ENCODE results near the gene GOLGA1. TPM values are rescaled to one million over a fixed set of nuclear protein-coding genes. Genes with fewer than 3 reads are reported as not detected.

The GOLGA1 gene
- total RNA-seq, 2 experiments from 2014 or later: 13.5 to 19.0 TPM

DNA sequence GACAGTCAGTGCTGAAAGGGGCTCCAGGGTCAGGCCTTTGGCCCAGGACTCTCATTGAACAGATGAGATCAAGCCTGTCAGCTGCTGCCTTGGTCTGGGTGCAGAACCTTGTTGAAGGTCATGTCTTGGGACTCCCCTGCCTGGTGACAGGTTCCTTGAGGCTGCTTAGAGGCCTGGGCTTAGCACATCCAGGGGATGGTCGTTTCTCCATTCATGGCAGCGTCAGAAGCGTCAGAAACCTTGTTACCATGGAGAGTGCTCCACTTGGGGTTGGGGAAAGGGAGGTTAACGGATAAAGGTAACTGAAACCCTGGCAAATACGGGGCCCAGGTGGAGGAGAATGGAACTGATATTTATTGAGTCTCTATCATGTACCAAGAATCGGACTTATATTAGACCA lies 70.2 kb downstream of the GOLGA1 start:
- no peak for ATAC-seq
- peak overlapping the region; percentile 99 for H3K27ac Mint-ChIP-seq

DNA sequence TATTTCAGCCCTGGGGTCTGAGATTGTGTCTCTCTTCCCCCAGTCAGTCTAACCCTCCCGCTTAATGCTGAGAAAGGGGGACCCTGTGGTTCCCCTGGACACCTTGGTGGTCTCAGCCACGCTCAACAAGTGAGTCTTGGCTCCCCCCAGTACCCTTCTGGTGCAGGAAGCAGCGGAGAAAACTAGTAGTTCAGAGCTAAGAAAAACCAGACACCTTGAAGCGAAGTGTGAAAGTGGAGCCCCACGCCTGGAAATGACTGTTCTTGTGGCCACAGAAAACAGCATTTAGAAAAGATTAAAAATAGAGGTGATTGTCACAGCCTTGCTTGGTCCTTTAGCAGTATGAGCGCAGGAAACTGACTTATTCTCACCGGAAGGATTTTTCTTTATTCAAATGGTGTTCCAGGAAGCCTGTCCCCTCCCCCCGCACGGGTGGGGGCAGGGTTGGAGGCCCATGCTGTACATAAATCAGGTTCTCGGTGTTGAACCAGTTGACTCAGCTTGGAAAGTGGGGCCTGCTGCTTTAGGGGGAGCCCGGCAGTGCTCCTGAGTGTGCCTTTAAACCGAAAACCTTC lies 70.8 kb downstream of the GOLGA1 start:
- no peaks in the 10 kb centered on the region for H3K27me3 Mint-ChIP-seq
- peak; percentile 93 for DNase-seq
- H3K36me3 Mint-ChIP-seq: peaks cover 44% of the 10 kb centered on the region
- H3K4me1 Mint-ChIP-seq: peaks cover 56% of the 10 kb centered on the region
- peak overlapping the region; percentile 99 for H3K27ac Mint-ChIP-seq
- CTCF ChIA-PET: interaction anchor here (1.4 to 3.7 kb wide), 4 partner anchors 9 to 98 kb away, joined by 4 to 22 read pairs (median 12); partner anchors contain the start of genes ARPC5L, RPL35 and WDR38
- peak overlapping the region; percentile 92 for H3K4me3 Mint-ChIP-seq
- peak; percentile 59 for ATAC-seq
- H3K9me3 Mint-ChIP-seq (ENCODE audit: low read depth): no peaks in the 10 kb centered on the region

More for the DNA sequence above, 70.2 kb downstream of the GOLGA1 start:
- no peaks in the 10 kb centered on the region for H3K9me3 Mint-ChIP-seq (ENCODE audit: low read depth)
- CTCF ChIA-PET: interaction anchor here (1.4 to 3.7 kb wide), 4 partner anchors 10 to 99 kb away, joined by 4 to 22 read pairs (median 12); partner anchors contain the start of genes ARPC5L, RPL35 and WDR38
- no peak for DNase-seq
- H3K4me3 Mint-ChIP-seq: peak overlapping the region; percentile 92
- no peaks in the 10 kb centered on the region for H3K27me3 Mint-ChIP-seq
- H3K36me3 Mint-ChIP-seq: peaks cover 50% of the 10 kb centered on the region
- H3K4me1 Mint-ChIP-seq: peaks cover 61% of the 10 kb centered on the region

DNA sequence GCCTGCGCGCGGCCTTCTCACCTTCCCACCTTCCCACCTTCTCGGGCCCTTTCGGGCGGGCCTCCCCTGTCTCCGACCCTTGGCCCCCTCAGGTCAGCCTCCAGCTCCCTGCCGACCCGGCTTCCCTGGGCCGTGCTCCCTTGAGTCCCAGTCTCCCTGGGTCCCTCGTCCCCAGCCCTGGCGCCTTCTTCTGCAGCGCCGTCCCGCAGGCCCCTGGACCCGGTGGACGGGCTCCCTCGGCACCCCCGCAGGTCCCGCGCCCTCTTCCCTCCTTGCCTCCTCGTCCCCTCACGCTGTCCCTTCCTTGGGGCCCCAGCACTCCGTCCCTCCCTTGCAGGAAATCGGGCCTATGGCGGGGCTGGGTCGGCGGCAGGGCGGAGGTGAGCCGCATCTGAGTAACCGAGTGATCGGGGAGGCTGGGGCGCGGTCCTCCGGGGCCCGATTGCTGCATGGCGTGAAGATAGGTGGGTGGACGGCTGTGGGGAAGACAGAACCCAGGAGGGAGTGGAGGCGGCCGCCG lies 71.4 kb downstream of the GOLGA1 start:
- no peaks in the 10 kb centered on the region for H3K9me3 Mint-ChIP-seq (ENCODE audit: low read depth)
- DNase-seq (peak; percentile 68), ATAC-seq (peak; percentile 13)
- peak overlapping the region; percentile 92 for H3K4me3 Mint-ChIP-seq
- CTCF ChIA-PET: interaction anchor here (1.1 to 3.7 kb wide), 4 partner anchors 8 to 98 kb away, joined by 4 to 22 read pairs (median 10); partner anchors contain the start of genes ARPC5L, RPL35 and WDR38
- H3K27ac Mint-ChIP-seq: peak overlapping the region; percentile 99
- H3K27me3 Mint-ChIP-seq: no peaks in the 10 kb centered on the region
- H3K36me3 Mint-ChIP-seq: peaks cover 38% of the 10 kb centered on the region
- H3K4me1 Mint-ChIP-seq: peaks cover 51% of the 10 kb centered on the region

DNA sequence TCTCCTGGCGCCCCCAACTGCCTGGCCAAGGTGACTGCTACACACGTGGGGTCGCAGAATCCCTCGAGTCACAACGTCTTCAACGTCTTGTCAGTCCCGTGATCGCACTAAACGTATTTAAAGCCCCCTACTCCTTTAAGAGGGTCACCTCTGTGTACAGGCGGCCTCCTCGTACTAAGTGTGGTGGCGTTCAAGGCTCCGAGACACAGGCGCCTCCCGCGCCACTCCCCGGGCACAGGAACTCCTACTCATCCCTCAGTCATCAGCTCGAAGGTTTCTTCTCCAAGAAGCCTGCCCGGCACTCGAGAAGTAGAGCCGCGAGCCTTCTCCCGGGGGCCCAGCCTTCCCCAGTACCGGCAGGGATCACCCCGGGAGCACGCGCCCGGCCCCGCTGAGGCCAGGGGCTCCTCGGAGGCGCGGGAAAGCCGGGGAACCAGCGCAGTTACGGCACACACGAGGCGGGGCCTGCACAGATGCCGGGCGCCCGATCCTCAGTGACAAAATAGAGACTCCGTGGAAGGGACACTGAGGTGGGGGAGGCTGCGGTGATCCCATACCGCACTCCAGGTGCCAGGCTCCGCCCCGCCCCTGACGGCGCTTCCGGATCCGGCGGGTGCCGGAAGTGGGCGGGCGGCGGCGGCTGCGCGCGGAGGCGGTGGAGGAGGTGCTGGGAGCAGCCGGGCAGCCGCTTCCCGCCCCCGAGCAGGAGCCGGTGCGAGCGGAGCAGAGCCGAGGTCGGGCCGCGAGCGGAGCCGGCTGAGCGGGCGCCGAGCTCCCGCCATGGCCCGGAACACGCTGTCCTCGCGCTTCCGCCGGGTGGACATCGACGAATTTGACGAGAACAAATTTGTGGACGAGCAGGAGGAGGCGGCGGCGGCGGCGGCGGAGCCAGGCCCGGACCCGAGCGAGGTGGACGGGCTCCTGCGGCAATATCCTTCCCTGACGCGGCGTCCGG lies 72.1 kb downstream of the GOLGA1 start:
- Mint-ChIP-seq H3K27ac (peak overlapping the region; percentile 99), H3K36me3 (peaks cover 35% of the 10 kb centered on the region), H3K4me1 (peaks cover 48% of the 10 kb centered on the region), H3K9me3 (ENCODE audit: low read depth) (no peaks in the 10 kb centered on the region), H3K27me3 (no peaks in the 10 kb centered on the region), H3K4me3 (peak overlapping the region; percentile 92)
- peak; percentile 93 for DNase-seq
- CTCF ChIA-PET: interaction anchor here (1.1 to 3.7 kb wide), 3 partner anchors 8 to 94 kb away, joined by 4 to 22 read pairs (median 17); partner anchors contain the start of genes ARPC5L, RPL35 and WDR38
- ATAC-seq: peak; percentile 78

DNA sequence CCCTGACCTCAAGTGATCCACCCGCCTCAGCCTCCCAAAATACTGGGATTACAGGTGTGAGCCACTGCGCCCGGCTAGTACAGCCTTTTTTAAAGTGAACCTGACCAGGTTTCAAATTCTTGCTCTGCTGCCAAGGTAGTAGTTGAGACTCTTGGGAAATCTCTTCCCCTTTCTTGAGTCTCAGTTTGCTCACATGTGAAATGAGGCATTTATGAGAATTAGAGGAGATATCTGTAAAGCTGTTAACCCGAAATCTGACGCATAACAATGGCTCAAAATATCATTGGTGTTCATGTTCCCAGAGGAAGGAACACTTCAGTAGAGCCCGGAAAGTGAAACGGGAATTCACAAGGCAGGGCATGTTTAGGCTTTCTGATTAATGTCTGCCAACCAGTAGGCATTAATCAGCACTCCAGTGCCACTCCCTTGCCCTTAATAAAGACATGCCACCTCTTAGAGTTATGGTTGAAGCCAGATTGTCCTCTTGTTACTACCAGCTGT lies 77.5 kb downstream of the GOLGA1 start:
- peaks cover 29% of the 10 kb centered on the region for H3K36me3 Mint-ChIP-seq
- DNase-seq (no peak), ATAC-seq (no peak)
- H3K4me3 Mint-ChIP-seq: peak overlapping the region; percentile 45
- no peaks in the 10 kb centered on the region for H3K9me3 Mint-ChIP-seq (ENCODE audit: low read depth)
- H3K27me3 Mint-ChIP-seq: no peaks in the 10 kb centered on the region
- CTCF ChIA-PET: interaction anchor here (1.1 to 3.0 kb wide), 4 partner anchors 11 to 91 kb away, joined by 3 to 31 read pairs (median 8); partner anchors contain the start of genes GOLGA1 and WDR38
- peak overlapping the region; percentile 24 for H3K27ac Mint-ChIP-seq
- H3K4me1 Mint-ChIP-seq: peaks cover 42% of the 10 kb centered on the region

DNA sequence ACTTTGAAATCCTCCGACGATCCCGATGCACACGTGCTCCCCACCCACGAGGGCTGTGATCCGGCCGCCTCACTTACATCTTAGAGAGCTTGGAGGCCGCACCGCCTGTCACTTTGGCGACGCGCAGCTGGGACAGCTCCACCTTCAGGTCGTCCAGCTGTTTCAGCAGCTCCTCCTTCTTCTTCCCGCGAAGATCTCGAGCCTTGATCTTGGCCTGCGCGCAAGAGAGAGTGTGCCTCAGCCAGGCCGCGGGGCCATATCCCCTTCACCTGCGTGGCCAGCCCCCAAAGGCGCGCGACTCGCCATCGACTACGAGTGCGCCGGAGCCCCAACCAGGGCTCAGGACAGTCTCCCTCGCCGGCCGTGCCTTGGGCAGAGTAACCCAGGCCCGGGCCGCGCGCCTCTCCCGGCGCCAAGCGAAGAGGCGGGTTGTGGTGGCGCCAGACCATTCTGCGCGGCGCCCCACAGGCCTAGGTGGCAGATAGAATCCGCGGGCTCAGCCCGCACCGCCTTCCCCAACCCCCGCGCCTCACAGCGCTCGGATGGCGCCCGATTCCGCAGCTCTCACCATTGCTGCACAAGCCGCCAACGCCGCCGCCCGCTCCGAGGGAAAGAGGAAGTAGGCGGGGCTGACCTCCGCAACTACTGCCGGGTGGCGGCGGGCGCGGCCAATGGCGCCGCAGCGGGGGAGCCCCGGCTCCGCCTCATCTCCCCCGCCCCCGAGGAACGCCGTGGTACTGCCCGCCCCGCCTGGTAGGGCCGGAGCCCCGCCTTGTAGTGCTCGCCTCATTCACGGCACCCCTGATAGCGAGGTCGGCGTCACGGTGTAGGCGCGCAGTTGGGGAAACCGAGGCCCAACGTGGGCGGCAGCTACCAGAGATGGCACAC lies 79.3 kb downstream of the GOLGA1 start, which contains the start of the genes ARPC5L and RPL35:
TSS of gene ARPC5L (plus strand) at position 789 of the 888 bp plus-strand sequence. CDS start 7,161 bp downstream, outside the sequence.
TSS of gene RPL35 (minus strand) at position 616 of the 888 bp plus-strand sequence. CDS start at position 571, 45 bp downstream.
- Mint-ChIP-seq H3K27ac (peak within 1 kb of the TSS; percentile 91), H3K9me3 (ENCODE audit: low read depth) (no peaks in the 10 kb centered on the region), H3K4me1 (peaks cover 41% of the 10 kb centered on the region), H3K36me3 (peaks cover 42% of the 10 kb centered on the region), H3K4me3 (peak within 1 kb of the TSS; percentile 81), H3K27me3 (no peaks in the 10 kb centered on the region)
- CTCF ChIA-PET: interaction anchor here (0.6 to 3.3 kb wide), 13 partner anchors 9 to 375 kb away, joined by 3 to 32 read pairs (median 6); partner anchors contain the start of genes GOLGA1, NR6A1, OLFML2A and WDR38
- ATAC-seq: peak; percentile 97
- DNase-seq: peak; percentile 97

DNA sequence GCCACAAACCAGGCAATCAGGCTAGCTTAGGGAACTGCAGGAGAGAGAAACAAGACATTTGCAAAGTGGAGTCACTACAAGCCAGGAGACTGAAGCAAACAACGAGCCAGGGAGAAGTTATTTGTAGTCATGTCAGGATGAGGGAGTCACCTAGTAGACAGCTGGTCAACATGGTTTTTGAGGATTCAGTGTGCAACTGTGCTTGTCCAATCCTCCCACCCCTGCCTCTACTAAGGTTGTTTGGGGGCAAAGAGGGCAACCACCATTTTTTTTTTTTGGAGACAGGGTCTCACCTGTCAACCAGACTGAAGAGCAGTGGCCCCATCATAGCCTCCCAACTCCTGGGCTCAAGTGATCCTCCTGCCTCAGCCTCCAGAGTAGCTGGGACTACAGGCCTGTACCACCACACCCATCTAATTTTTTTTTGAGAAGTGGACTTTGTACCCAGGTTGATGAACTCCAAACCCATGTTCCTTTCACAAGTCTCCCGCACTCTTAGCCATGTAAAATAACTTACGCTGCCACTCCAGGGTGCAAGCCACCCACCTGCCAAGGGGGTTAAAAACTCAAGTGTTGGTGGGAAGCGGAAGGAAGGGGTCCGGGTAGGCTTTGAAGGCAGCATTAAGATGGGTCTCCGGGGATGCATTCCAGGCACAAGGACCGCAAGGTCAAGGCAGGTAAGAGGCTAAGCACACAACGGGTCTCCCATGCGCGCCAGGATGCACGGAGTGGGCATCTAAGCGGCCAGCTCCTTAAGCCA lies 80.1 kb downstream of the GOLGA1 start:
- peak overlapping the region; percentile 81 for H3K4me3 Mint-ChIP-seq
- peaks cover 42% of the 10 kb centered on the region for H3K36me3 Mint-ChIP-seq
- no peaks in the 10 kb centered on the region for H3K9me3 Mint-ChIP-seq (ENCODE audit: low read depth)
- H3K27me3 Mint-ChIP-seq: no peaks in the 10 kb centered on the region
- CTCF ChIA-PET: interaction anchor here (0.6 to 3.3 kb wide), 8 partner anchors 8 to 281 kb away, joined by 3 to 32 read pairs (median 8); partner anchors contain the start of genes NR6A1, OLFML2A and WDR38
- ATAC-seq (no peak), DNase-seq (no peak)
- H3K27ac Mint-ChIP-seq: peak overlapping the region; percentile 85
- H3K4me1 Mint-ChIP-seq: peaks cover 41% of the 10 kb centered on the region

DNA sequence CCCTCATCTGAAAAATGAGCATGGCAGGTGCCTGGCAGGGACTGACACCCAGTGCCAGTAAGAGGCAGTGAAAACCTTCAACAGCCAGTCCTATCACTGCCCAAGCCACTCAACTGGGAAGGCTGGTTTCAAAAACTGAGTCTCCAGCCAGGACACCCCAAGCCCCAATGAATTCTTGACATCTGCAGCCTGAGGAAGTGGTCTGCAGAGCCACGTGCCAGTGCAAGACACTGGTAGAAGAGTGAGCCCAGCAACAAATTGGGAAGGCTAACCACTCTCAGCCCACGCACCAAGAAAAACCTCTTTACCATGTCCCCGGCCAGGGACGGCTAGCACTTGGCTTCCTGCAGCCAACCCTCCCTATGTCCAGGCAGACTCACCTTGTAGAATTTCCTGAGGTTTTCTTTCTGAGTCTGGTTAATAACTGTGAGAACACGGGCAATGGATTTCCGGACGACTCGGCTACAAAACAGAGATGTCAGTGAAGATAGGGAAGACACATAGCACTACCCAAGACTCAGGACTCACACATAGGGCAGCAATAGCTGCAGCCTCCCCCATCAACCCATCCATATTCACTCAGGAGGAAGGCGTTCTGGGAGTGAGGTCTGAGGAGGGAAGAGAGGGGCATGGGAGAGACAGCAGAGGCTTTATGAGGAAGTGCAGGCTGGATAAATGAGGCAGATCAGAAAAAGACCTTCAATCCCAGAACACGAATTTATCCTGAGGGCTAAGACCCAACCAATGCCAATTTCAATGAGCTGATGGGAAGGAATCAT lies 80.9 kb downstream of the GOLGA1 start:
- Mint-ChIP-seq H3K9me3 (ENCODE audit: low read depth) (no peaks in the 10 kb centered on the region), H3K4me3 (peak overlapping the region; percentile 81), H3K27me3 (no peaks in the 10 kb centered on the region), H3K27ac (peak overlapping the region; percentile 85), H3K4me1 (peaks cover 41% of the 10 kb centered on the region), H3K36me3 (peaks cover 42% of the 10 kb centered on the region)
- CTCF ChIA-PET: interaction anchor here (1.4 to 3.3 kb wide), 6 partner anchors 7 to 89 kb away, joined by 3 to 32 read pairs (median 13); partner anchors contain the start of genes NR6A1, OLFML2A and WDR38
- DNase-seq: no peak
- ATAC-seq: no peak

DNA sequence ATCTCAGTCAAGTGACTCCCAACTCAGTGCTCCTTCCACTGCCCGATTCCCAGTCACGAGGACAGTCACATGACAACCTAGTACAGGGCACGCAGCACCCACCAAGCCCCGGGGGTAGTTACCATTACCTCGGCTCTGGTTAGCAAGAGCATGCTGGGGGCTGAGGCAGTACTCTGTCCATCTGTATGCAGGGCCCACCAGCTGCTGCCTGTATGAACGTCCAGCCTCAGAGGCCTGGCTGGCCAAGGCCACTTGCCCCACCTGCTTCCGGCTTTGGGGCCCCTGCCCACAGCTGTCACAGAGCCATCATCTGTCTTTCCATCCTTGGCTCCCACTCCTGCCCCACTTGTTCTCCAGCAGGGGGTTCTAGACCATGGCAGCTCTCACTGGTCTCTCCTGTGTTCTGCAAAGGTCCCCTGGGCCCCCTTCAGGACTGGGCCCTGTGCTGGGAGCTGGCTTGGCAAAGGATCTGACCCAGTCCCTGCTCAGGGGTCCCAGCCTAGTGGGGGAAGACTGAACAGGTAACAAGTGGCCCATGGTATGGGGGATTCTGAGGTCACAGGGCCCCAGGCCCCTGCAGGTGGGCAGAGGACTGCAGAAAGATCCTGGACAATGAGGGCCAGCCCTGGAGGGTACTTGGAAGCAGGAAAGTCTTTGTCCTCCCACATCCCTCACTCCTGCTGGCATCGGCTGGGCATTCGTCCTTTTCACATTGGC lies 82.4 kb downstream of the GOLGA1 start:
- H3K27me3 Mint-ChIP-seq: no peaks in the 10 kb centered on the region
- H3K27ac Mint-ChIP-seq: no peak overlapping the region
- no peaks in the 10 kb centered on the region for H3K9me3 Mint-ChIP-seq (ENCODE audit: low read depth)
- CTCF ChIA-PET: interaction anchor here (17.9 kb wide), 1 partner anchor 84 kb away, joined by 380 read pairs; the partner anchor contains the start of genes NR6A1 and OLFML2A
- H3K4me1 Mint-ChIP-seq: peaks cover 40% of the 10 kb centered on the region
- DNase-seq (no peak), ATAC-seq (no peak)
- no peak overlapping the region for H3K4me3 Mint-ChIP-seq
- H3K36me3 Mint-ChIP-seq: peaks cover 42% of the 10 kb centered on the region

DNA sequence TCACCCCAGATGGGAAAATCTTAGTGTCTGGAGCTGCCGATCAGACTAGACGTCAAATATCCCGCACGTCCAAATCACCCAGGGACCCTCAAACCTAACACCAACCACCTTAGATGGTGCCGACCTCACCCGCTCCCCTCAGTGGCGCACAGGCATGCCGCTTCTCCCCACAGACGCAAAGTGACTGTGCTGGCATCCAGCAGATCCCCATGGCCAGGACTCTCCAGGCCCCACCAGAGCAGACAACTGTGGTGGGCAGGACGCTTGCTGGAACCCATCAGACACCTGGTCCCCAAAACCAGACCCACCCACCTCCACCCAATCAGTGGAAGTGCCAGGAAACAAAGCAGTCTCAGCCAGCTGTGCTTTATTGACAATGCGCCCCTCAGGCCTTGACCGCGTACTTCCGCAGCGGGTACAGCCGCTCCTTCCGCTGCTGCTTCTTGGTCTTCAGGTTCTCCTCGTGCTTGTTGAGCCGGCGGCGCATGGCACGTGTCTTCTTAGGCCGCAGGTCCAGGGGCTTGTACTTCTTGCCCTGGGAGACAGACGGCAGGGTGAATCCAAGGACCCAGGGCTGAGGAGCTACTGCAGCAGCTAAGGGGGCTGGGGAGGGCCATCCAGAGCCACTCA lies 83.2 kb downstream of the GOLGA1 start:
- CTCF ChIA-PET: interaction anchor here (17.9 kb wide), 1 partner anchor 83 kb away, joined by 380 read pairs; the partner anchor contains the start of genes NR6A1 and OLFML2A
- Mint-ChIP-seq H3K36me3 (peaks cover 42% of the 10 kb centered on the region), H3K27ac (no peak overlapping the region), H3K4me3 (no peak overlapping the region), H3K9me3 (ENCODE audit: low read depth) (no peaks in the 10 kb centered on the region), H3K27me3 (no peaks in the 10 kb centered on the region), H3K4me1 (peaks cover 41% of the 10 kb centered on the region)
- ATAC-seq: no peak
- DNase-seq: no peak
